HG03342 (cell line): ENCODE data around the gene SHC2.
"Not testable (repeated sequence)": the region's sequence is repeated elsewhere in the genome, so short reads cannot be mapped to it uniquely, and the experiment has no call there.

Source experiments
- ATAC-seq: cut with Tn5 transposase; IDR thresholded peaks from one replicate; pipeline ENCODE4 v1.9.1; 2021; ENCODE audit warnings: mild to moderate bottlenecking, moderate library complexity; ENCODE audit not compliant: unreplicated experiment

SHC2 gene

DNA sequence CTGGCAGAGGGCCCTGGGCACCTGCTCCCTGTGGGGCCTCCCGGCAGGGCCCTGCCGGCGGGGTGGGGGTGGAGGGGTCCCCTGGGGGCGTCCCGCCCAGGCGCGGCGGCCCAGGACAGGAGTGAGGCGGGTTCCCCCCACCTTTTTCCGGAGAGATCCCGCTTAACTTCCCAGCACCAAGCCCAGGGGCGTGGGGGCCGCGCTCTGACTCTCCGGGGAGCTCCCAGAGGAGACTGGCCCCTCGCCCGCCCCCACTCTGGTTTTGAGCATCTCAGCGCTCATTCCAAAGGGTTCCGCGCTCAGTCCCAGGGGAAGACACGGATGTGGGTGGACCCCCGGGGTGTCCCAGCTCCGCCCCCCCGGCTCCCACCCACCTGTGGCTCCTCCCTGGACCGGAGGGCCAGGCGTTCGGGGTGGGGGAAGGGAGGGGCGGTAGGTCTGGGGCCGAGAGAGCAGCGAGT is 52.4 kb downstream of the SHC2 start:
- ATAC-seq: no peak

DNA sequence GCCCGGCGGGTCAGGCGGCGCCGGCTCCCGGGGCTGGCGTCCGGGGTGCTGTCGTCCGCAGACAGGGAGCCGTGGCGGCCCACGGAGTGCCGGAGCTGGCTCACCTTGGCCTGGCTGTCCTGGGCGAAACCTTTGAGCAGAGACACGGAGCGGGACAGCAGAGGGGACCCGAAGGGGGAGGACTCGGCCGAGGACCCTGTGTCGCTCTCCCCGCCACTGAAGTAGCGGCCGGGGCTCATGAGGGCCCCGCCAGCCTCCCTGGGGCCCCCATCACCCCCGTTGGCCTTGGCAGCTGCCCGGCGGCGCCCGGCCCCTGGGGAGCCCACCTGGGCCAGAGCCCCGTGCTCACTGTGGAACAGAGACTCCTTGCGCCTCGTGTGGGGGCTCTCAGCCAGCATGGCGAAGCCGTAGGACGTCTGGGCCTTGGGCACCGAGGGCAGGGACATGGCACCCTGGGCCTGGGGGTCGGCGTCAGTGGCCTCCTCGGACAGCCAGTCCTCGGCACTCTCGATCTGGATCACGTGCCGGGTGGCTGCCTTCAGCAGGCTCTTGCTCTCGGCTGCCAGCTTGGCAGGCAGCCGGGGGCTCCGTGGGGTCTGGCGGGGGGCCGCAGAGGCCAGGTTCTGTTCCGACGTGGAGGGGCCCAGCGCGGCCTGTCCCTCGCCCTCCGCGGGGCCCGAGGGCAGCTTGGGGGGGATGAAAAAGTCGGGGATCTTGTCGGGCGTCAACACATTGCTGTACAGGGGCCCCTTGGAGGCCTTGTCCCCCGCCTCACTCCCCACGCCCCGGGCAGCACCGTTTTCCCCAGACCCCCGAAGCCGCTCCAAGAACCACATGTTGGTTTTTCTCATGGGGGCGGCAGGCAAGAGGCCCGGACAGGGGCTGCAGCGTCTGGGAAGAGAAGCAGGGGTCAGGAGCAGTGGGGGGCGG is 53.1 kb downstream of the SHC2 start:
- ATAC-seq: no peak

DNA sequence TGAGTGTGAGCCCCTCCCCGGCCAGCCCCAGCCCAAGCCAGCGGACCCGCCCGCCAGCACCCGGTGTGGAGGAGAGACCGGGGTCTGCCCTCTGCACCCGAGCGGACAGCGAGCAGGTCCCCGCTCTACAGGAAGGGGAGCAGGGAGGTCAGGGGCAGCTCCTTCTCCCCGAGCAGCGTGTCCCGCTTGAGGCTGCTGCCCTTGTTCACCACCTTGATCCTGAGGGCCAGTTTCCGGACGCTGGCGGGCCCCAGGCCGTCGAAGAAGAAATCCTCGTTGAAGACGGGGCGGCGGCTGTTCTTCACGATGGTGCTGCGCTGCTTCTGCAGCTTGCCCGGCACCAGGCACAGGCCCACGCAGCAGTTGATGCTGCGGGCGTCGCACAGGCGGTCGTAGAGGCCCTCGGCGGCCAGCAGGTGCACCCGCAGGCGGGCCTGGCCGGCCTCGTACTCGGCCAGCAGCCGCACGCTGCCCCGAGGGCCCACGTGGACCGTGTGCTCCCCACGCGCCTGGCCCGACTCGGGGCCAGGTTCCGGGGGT is 53.8 kb downstream of the SHC2 start:
- ATAC-seq: no peak

DNA sequence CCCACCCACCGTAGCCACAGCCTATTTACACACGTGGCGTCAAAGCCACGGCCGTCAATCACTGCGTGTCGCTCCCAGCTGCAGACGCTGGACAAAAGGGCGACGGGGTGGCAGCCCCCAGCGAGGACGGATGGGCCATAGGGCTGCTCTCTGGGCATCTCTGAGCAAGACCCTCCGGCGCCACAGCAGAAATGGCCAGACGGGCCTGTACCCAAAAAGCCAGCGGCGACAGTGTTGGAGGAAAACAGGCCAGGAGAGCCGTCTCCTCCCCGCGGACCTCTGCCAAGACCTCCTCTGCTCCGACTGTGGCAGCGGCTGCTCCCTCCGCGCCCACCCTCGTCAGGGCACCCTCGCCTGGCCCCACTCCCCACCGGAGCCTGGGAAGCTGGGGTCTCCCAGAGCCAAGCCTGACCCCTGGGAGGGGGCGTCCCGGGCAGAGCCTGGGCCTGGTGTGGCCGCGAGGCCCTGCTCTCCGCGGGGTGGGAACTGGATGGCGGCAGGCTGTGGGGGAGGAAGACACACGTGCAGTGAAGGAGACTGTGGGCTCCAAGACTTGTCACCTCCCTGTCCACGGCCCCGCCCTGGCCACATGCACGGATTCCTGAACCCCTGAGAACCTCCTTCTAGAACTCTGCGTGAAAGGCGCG is 54.6 kb downstream of the SHC2 start:
- ATAC-seq: no peak

DNA sequence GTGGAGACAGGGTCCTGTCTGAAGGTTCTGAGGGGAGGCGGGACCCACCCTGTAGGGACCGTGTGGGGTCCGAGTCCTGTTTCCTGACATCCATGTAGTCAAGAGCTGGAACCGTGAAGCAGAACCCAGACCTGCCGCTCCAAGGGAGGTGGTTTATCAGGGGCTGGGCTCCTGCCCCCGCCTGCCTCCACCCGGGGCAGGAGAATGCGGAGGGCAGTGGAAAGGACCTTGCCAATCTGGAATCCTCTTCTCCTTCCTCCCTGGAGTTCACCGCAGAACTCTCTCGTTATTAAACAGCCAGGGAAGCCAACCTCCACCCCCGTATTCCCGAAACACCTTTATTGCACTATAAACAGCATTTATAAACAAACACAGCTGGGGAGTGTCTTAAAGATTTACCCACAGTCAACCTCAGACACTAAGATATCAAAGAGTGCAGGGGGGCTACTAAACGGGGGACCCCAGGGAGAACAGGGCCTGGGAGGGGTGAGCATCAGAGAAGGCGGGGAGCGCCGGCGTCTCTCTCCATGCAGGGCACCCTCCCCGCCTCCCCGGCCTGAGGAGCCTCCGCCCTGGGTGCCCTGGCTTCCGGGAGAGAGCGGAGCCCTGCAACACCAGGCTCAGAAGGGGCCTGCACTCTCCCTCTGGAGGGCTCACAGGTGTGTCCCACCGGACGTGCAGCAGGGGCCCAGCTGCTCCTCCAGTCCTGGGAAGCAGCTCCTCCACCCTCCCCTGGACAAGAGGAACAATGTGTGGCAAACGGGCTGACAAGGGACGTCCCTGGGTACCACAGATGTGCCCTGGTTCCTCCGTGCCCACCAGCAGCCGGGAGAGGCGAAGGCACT is 55.5 kb downstream of the SHC2 start:
- no peak for ATAC-seq

DNA sequence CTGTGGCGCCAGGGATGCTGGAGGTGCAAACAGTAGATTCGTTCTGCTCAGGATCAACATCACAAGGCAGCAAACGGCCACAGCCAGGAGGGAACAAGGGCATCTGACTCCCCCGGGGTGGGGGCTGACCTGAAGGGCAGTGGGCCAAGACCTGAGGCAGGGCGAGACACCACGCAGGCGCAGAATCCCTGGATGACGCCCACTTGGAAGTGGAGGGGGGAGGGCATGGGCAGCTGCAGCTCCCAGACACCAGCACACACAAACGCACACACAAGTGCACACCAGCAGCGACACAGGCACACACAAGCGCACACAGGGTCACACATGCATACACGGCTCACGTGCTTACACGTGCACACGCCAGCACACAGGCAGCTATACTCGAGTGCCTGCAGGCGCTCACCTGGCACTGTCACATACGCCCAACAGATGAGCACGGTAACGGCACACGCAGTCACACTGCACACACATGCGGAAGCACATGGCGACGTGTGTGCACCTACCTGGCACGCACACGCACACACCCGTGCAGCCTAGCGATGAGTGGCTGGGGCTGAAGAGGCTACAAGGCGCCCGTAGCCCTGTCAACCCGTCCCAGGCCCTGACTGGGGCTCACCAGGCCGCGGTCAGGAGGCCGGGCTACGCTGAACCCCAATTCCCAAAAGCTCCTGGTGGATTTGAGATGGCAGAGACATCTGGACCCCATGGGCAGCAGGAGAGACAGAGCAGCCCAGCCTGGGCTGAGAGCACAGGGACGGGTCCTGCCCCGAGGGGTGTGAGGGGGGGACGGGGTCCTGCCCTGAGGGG is 57.4 kb downstream of the SHC2 start:
- no peak for ATAC-seq

DNA sequence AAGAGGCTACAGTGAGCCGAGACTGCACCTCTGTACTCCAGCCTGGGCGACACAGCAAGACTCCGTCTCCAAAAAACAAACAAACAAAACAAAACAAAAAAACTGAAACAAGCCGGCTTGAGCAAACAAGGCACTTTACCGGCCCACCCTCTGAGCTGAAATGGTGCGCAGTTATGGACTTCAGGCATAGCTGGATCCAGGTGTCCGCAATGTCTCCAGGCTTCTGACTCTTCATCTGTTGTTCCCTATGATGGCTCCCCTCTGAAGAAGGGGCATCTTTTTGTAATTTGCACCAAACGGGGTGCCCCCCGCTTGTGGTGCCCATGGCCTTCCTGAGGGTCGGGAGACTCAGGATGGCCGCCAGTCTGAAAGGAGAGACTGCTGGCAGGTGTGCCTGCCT is 58.0 kb downstream of the SHC2 start:
- ATAC-seq: no peak

DNA sequence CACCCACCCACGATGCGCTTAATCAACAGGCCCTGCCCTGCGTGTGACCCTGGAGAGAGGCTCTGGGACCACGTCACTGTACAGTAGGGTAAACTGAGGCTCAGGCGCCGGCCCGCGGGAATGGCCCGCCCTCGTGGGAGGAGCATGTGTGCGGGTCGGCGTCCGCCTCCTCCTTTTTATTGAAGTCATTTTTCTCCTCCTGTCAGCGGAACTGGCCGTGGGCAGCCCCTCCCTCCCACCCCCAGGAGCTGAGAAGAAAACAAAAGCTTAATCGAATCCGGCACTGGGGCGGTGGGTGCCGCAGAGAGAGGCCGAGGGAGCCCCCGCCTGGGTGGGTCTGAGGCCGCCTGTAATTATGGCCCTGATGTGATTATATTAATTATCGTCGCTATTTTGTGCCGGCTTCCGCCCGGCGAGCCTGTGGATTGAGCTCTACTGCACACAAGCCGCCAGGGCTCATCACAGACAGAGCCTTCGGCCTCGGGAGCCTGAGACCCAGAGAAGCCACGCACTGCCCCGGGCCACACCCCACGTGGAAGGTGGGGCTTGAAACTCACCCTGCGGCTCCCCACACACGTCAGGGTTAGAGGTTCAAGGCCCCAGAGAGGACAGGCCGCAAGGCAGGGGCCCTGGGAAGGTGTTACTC is 58.8 kb downstream of the SHC2 start:
- ATAC-seq: no peak

DNA sequence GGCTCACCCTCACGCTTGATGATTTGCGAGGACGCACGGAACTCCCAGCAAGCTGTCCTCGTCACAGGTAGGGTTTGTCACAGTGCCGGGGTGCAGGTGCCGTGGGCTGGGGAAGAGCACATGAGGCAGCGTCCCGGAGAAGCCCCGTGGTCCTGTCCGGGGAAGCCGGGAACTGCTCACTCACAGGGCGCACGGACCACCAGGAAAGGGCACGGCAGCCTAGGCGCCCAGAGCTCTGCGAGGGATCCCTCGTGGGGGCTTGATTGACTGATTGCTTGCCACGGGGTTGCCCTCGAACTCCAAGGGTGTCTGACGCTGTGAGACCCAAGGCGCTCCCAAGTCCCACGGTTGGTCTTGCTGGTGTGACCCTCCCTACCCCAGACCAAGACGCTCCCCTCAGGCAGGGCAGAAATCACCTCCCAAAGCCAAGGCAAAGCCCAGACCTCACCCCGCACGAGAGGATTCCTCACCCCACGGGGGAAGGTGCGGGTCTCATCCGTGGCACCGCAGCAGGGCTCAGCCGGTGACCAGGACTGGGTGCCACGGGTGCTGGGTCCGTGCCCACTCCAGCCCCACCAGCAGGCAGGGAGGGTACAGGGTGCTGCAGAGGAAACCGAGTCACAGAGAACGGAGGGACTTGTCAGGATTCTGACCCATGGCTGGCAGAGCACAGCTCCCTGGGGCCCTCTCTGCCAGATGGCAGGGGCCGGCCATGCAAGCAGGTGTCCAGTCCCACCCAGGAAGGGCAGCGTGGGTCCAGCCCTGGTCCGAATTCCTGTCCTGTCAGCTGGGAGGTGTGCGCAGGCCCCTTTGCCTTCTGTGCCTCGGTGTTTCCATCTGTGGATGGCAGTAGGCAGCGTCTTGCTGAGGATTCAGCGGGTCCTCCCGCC is 59.6 kb downstream of the SHC2 start:
- no peak for ATAC-seq

DNA sequence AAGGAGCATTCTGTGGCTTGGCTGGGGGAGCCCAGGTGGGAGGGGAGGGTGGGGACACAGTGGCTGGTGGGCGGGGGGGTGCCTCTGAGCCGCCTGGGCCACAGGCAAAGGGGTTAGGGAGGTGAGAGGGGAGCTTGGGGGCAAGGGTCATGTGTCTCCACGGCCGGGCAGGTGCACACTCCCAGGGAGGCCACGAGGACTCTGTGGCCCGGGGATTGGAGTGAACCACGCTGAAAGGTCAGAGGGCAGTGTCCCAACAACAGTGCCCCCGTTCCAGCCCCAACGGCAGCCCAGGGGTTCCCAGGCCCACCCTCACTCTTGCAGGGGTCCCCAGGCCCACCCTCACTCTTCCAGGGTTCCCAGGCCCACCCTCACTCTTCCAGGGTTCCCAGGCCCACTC is 61.5 kb downstream of the SHC2 start:
- ATAC-seq: no peak

DNA sequence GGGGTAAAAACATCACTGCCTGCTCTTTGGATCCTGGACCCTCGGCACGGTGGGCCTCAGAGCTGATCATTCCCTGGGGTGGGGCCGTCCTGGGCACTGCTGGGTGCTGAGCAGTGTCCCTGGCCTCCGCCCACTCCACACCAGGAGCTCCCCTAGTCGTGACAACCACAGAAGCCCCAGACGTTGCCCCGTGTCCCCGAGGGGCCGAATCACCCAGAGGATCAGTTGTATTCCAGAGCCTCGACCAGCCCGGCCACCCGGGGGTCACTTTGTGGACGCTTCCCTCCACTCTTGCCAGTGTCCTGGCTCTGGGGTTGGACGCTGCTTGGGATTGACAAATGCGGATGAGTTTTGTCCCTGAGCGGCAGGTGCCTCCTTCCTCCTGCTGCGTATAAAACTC is 62.1 kb downstream of the SHC2 start:
- no peak for ATAC-seq

DNA sequence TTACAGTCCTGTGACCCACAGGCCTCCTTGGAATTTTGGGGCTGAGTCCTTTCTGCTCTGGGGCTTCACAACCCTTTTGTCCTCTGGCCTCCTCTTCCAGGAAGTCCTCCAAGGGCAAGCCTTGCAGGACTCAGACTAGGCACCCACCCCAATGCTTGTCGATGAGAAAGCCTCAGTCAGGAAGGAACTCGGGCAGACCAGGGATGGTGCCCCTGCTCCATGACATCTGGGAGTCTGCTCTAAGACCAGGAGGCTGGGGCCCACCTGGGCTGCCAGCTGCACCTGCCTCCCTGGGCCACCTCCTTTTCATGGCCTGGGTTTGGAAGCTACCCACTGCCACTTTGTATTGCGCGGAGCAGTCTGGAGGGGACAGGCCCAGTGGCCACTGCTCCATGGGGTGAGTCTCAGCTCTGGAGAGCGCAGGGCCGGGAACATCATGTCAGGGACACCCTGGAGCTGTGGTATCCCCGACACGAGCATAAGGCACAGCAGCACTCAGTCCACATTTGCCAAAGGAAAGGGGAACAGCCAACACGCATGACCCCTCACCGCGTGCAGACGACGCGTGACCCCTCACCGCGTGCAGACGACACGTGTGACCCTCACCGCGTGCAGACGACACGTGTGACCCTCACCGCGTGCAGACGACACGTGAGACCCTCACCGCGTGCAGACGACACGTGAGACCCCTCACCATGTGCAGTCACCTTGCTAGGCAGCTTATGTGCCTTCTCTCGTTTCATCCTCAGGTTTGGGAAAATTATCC is 62.7 kb downstream of the SHC2 start:
- ATAC-seq: no peak

DNA sequence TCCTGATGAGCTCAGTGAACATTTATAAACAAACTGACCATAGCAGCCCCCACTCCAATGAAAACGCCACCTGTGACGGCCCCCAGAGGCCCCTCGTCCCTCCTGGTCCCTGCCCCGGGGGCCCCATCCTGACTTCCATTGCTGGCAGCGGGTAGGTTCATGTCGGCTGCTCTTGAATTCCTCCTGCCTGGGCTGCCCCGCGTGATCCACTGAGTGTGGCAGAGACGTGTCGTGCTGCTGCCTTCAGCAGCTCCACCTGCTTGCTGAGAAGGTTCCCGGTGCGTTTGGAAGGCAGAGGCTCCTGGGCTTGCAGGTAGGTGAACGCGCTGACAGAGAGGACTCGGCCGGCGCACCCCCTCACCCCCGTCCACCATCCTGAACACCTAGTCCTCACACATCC is 63.5 kb downstream of the SHC2 start:
- no peak for ATAC-seq

DNA sequence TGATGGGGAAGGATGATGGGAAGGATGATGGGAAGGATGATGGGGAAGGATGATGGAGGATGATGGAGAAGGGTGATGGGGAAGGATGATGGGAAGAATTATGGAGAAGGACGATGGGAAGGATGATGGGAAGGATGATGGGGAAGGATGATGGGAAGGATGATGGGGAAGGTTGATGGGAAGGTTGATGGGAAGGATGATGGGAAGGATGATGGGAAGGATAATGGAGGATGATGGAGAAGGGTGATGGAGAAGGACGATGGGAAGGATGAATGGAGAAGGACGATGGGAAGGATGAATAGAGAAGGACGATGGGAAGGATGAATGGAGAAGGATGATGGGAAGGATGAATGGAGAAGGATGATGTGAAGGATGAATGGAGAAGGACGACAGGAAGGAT is 65.4 kb downstream of the SHC2 start:
- no peak for ATAC-seq

DNA sequence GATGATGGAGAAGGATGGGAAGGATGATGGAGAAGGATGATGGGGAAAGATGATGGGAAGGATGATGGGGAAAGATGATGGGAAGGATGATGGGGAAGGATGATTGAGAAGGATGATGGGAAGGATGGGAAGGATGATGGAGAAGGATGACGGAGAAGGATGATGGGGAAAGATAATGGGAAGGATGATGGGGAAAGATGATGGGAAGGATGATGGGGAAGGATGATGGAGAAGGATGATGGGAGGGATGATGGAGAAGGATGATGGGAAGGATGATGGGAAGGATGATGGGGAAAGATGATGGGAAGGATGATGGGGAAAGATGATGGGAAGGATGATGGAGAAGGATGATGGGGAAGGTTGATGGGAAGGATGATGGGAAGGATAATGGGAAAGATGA is 66.0 kb downstream of the SHC2 start:
- ATAC-seq: not testable (repeated sequence)

DNA sequence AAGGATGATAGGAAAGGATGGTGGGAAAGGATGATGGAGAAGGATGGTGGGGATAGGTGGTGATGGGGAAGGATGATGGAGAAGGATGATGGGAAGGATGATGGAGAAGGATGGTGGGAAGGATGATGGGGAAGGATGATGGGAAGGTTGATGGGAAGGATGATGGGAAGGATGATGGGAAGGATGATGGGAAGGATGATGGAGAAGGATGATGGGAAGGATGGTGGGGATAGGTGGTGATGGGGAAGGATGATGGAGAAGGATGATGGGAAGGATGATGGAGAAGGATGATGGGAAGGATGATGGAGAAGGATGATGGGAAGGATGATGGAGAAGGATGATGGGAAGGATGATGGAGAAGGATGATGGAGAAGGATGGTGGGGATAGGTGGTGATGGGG is 67.3 kb downstream of the SHC2 start:
- ATAC-seq: not testable (repeated sequence)

DNA sequence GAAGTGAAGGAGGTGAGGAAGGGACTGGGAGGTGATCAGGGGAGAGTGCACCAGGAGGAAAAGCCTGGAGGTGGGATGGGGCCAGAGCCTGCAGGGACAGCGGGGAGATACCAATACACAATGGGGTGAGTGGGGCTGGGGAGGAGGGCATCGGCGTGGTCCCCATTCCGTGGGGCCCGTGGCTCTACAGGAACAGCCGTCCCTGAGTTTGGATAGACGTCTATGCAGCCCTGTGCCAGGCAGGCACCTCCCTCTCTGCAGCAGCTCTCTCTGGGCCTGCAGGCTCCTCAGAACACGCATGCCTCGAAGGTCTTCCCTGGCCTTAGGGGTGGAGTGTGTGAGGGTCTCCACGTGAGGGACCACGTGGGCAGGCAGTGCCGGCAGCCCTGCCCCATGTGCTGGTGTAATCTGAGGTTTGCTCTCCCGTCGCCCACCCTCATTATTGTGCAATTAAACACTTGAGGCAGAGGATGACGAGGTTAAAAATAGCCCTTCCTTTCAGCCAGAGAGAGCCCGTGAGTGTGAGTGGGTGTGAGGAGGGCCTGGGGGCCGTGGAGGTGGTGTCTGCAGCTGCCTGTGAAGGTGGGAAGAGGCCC is 68.4 kb downstream of the SHC2 start:
- ATAC-seq: no peak
